Activated naive CD4-positive, alpha-beta T cell treated with anti-CD3 and anti-CD28 coated beads, Interleukin-2, amount 10 ng/mL, durations not matched to agents 7 days and 5 days (primary cell): ENCODE results near the gene TYW1B.
"Not testable (repeated sequence)": the region's sequence is repeated elsewhere in the genome, so short reads cannot be mapped to it uniquely, and the experiment has no call there.

Source experiments
- CTCF ChIA-PET: fragments of 350-600 bp; sonication (Branson Sonifier 250); formaldehyde crosslinking; loops from one replicate; lab custom pipeline; 2021; ENCODE audit warnings: antibody characterized with exemption; lab: Charles Lee
- DNase-seq: peaks from one replicate; pipeline ENCODE4 v3.0.0-alpha.2; 2020
- H3K27ac Mint-ChIP-seq: one replicate; pipeline ENCODE4 v1.8.0; 2021; ENCODE audit warnings: mild to moderate bottlenecking, moderate library complexity, mixed read lengths
- H3K27me3 Mint-ChIP-seq: one replicate; pipeline ENCODE4 v1.8.0; 2021; ENCODE audit warnings: mild to moderate bottlenecking, mixed read lengths
- H3K36me3 Mint-ChIP-seq: one replicate; pipeline ENCODE4 v1.8.0; 2021; ENCODE audit warnings: mixed read lengths
- H3K4me1 Mint-ChIP-seq: one replicate; pipeline ENCODE4 v1.8.0; 2021; ENCODE audit warnings: mixed read lengths
- H3K4me3 Mint-ChIP-seq: one replicate; pipeline ENCODE4 v1.8.0; 2021; ENCODE audit warnings: mild to moderate bottlenecking, moderate library complexity, mixed read lengths
- H3K9me3 Mint-ChIP-seq: one replicate; pipeline ENCODE4 v1.8.0; 2021; ENCODE audit warnings: mixed read lengths

TYW1B gene

GRCh38 chr7:72538856-72539255 lies 289.1 kb downstream of the TYW1B start:
- Mint-ChIP-seq H3K4me3 (no peak overlapping the region), H3K27ac (no peak overlapping the region), H3K36me3 (no peaks in the 10 kb centered on the region), H3K4me1 (no peaks in the 10 kb centered on the region), H3K27me3 (no peaks in the 10 kb centered on the region), H3K9me3 (no peaks in the 10 kb centered on the region)
- DNase-seq = no peak
- CTCF ChIA-PET = no interaction called here

DNA sequence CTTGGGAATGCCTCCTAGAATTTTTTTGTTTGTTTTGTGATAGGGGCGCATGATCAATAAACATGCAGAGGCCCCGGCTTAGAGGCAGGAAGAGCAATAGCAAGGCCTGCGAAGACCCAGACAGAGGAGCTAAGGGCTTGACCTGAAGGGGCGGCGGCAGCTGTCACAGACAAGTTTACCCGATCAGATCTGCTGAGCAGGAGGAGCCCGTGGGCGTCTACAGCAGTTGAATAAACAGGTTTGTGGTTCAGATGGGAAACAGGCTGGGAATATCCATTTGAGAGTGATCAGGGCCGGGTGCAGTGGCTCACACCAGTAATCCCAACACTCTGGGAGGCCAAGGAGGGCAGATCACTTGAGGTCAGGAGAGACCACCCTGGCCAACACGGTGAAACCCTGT lies 289.9 kb downstream of the TYW1B start:
- Mint-ChIP-seq H3K4me3 (no peak overlapping the region), H3K9me3 (no peaks in the 10 kb centered on the region), H3K4me1 (no peaks in the 10 kb centered on the region), H3K27me3 (no peaks in the 10 kb centered on the region), H3K27ac (no peak overlapping the region), H3K36me3 (no peaks in the 10 kb centered on the region)
- no peak for DNase-seq
- CTCF ChIA-PET = no interaction called here

DNA sequence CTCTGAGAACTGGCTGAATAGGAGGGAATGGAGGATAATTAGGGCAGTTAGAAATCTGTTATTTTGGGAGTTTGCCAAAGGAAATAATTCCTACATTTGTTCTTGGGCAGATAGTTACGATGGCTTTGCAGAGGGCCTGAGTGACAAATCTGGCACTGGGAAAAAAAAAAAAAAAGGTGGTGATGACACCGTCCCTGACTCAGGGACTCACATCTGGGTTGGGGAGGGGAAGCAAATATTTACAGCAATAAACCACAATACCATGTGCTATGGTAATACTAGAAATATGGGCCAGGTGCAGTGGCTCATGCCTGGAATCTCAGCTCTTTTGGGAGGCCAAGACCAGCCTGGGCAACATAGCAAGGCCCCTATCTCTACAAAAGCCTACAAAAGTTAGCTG lies 292.0 kb downstream of the TYW1B start:
- H3K27ac Mint-ChIP-seq, H3K9me3 Mint-ChIP-seq, H3K36me3 Mint-ChIP-seq, H3K27me3 Mint-ChIP-seq, H3K4me1 Mint-ChIP-seq, H3K4me3 Mint-ChIP-seq, CTCF ChIA-PET, DNase-seq: not testable (repeated sequence)

- H3K9me3 Mint-ChIP-seq, DNase-seq, H3K27ac Mint-ChIP-seq, H3K4me1 Mint-ChIP-seq, H3K4me3 Mint-ChIP-seq, H3K27me3 Mint-ChIP-seq, H3K36me3 Mint-ChIP-seq, CTCF ChIA-PET: not testable (repeated sequence)
Observed at GRCh38 chr7:72531048-72531447, 297.0 kb downstream of the TYW1B start.
